ENCODE results near the gene GAB3. TPM values are rescaled to one million over a fixed set of nuclear protein-coding genes. Genes with fewer than 3 reads are reported as not detected.

The GAB3 gene
- total and polyA plus RNA-seq, 2 experiments from 2014 or later: 0.89 to 1.8 TPM

GRCh38 chrX:154791467-154791866, 40.6 kb upstream of the GAB3 start (continued):
- TF ChIP-seq, protein P1, sequence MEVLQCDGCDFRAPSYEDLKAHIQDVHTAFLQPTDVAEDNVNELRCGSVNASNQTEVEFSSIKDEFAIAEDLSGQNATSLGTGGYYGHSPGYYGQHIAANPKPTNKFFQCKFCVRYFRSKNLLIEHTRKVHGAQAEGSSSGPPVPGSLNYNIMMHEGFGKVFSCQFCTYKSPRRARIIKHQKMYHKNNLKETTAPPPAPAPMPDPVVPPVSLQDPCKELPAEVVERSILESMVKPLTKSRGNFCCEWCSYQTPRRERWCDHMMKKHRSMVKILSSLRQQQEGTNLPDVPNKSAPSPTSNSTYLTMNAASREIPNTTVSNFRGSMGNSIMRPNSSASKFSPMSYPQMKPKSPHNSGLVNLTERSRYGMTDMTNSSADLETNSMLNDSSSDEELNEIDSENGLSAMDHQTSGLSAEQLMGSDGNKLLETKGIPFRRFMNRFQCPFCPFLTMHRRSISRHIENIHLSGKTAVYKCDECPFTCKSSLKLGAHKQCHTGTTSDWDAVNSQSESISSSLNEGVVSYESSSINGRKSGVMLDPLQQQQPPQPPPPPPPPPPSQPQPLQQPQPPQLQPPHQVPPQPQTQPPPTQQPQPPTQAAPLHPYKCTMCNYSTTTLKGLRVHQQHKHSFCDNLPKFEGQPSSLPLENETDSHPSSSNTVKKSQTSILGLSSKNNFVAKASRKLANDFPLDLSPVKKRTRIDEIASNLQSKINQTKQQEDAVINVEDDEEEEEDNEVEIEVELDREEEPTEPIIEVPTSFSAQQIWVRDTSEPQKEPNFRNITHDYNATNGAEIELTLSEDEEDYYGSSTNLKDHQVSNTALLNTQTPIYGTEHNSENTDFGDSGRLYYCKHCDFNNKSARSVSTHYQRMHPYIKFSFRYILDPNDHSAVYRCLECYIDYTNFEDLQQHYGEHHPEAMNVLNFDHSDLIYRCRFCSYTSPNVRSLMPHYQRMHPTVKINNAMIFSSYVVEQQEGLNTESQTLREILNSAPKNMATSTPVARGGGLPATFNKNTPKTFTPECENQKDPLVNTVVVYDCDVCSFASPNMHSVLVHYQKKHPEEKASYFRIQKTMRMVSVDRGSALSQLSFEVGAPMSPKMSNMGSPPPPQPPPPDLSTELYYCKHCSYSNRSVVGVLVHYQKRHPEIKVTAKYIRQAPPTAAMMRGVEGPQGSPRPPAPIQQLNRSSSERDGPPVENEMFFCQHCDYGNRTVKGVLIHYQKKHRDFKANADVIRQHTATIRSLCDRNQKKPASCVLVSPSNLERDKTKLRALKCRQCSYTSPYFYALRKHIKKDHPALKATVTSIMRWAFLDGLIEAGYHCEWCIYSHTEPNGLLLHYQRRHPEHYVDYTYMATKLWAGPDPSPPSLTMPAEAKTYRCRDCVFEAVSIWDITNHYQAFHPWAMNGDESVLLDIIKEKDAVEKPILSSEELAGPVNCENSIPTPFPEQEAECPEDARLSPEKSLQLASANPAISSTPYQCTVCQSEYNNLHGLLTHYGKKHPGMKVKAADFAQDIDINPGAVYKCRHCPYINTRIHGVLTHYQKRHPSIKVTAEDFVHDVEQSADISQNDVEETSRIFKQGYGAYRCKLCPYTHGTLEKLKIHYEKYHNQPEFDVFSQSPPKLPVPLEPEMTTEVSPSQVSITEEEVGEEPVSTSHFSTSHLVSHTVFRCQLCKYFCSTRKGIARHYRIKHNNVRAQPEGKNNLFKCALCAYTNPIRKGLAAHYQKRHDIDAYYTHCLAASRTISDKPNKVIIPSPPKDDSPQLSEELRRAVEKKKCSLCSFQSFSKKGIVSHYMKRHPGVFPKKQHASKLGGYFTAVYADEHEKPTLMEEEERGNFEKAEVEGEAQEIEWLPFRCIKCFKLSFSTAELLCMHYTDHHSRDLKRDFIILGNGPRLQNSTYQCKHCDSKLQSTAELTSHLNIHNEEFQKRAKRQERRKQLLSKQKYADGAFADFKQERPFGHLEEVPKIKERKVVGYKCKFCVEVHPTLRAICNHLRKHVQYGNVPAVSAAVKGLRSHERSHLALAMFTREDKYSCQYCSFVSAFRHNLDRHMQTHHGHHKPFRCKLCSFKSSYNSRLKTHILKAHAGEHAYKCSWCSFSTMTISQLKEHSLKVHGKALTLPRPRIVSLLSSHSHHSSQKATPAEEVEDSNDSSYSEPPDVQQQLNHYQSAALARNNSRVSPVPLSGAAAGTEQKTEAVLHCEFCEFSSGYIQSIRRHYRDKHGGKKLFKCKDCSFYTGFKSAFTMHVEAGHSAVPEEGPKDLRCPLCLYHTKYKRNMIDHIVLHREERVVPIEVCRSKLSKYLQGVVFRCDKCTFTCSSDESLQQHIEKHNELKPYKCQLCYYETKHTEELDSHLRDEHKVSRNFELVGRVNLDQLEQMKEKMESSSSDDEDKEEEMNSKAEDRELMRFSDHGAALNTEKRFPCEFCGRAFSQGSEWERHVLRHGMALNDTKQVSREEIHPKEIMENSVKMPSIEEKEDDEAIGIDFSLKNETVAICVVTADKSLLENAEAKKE (CRISPR knock-in tag; IDR thresholded peaks at IDR 0.05): no peak
- TF ChIP-seq STAT1 (IDR thresholded peaks at IDR 0.05; ENCODE audit: unreplicated experiment) (no peak), JUNB (IDR thresholded peaks at IDR 0.05; ENCODE audit: unreplicated experiment) (no peak), ETS1 (IDR thresholded peaks at IDR 0.05) (no peak), EZH2phosphoT487 (IDR thresholded peaks at IDR 0.05; ENCODE audit: unreplicated experiment) (no peak), ZNF331 (CRISPR knock-in tag; IDR thresholded peaks at IDR 0.05; ENCODE audit: low read depth) (no peak), NANOG (IDR thresholded peaks at IDR 0.05; ENCODE audit: borderline replicate concordance) (no peak)

- no peak overlapping the region for H3K4me3 Mint-ChIP-seq
- TF ChIP-seq EZH2phosphoT487 (IDR thresholded peaks at IDR 0.05; ENCODE audit: unreplicated experiment): no peak
- TF ChIP-seq ZNF114 (CRISPR knock-in tag; IDR thresholded peaks at IDR 0.05): no peak
- TF ChIP-seq REST (IDR thresholded peaks at IDR 0.05; ENCODE audit: unreplicated experiment): no peak
- no peak for TF ChIP-seq ZNF331 (CRISPR knock-in tag; IDR thresholded peaks at IDR 0.05; ENCODE audit: low read depth)
- TF ChIP-seq NANOG (IDR thresholded peaks at IDR 0.05; ENCODE audit: borderline replicate concordance): no peak
- TF ChIP-seq STAT1 (IDR thresholded peaks at IDR 0.05; ENCODE audit: unreplicated experiment): no peak
Measured at GRCh38 chrX:154785716-154786115, 34.8 kb upstream of the GAB3 start.

More at GRCh38 chrX:154785716-154786115, 34.8 kb upstream of the GAB3 start:
- no peak overlapping the region for H3K4me3 ChIP-seq
- ATAC-seq (no peak), DNase-seq (ENCODE audit: low spot score) (no peak)
- no peak overlapping the region for H2AFZ ChIP-seq
- H3K79me2 ChIP-seq (replicated peaks; ENCODE audit: insufficient read depth): no peaks in the 10 kb centered on the region
- Mint-ChIP-seq H3K9me3 (no peaks in the 10 kb centered on the region), H3K4me1 (peaks cover 23% of the 10 kb centered on the region), H3K27ac (no peak overlapping the region), H3K36me3 (ENCODE audit: low read depth) (peaks cover 2% of the 10 kb centered on the region; the same call in 1 of the 3 replicates), H3K27me3 (ENCODE audit: insufficient read depth, low read depth, poor library complexity) (no peaks in the 10 kb centered on the region)
- H4K20me1 ChIP-seq (replicated peaks; ENCODE audit: insufficient read depth): no peaks in the 10 kb centered on the region
- no peaks in the 10 kb centered on the region for H3K36me3 ChIP-seq (ENCODE audit: insufficient read depth)
- no peaks in the 10 kb centered on the region for H3K27me3 ChIP-seq (ENCODE audit: insufficient read depth)
- no peak overlapping the region for H3K27ac ChIP-seq (ENCODE audit: low read depth)
- H3K9me2 ChIP-seq (ENCODE audit: insufficient read depth): no peaks in the 10 kb centered on the region
- no peaks in the 10 kb centered on the region for H3F3A ChIP-seq (replicated peaks; ENCODE audit: low read depth)
- no peak overlapping the region for H3K4me2 ChIP-seq
- H3K4me1 ChIP-seq (ENCODE audit: insufficient read depth): no peaks in the 10 kb centered on the region; the same call in none of the 2 replicates
